Testis (tissue), 3 donors: ENCODE results near the gene MFSD6. TPM values are rescaled to one million over a fixed set of nuclear protein-coding genes. Genes with fewer than 3 reads are reported as not detected.

Source experiments
- DNase-seq: peaks from one replicate; pipeline ENCODE4 v3.0.0-alpha.2; 2019
- H3K27ac ChIP-seq, 2 donors: fragments of 200-600 bp; sonication (generic); one replicate each; pipeline ENCODE4 v1.5.1; 2019
- H3K27me3 ChIP-seq: fragments of 200-600 bp; sonication (generic); one replicate; pipeline ENCODE4 v1.5.1; 2019
- H3K36me3 ChIP-seq: fragments of 200-600 bp; sonication (generic); one replicate; pipeline ENCODE4 v1.5.1; 2017; ENCODE audit warnings: low read depth; ENCODE audit errors: missing control alignments
- H3K4me1 ChIP-seq: fragments of 200-600 bp; sonication (generic); one replicate; pipeline ENCODE4 v1.5.1; 2019
- H3K4me3 ChIP-seq, 2 donors: fragments of 200-600 bp; sonication (generic); one replicate each; pipeline ENCODE4 v1.5.1; 2017 to 2019
- H3K9me3 ChIP-seq: fragments of 200-600 bp; sonication (generic); one replicate; pipeline ENCODE4 v1.5.1; 2017
- CTCF ChIP-seq, 3 experiments: fragments of 450-650 bp in 2 of 3; fragments of 200-600 bp in 1 of 3; sonication (generic) in 1 of 3; IDR thresholded peaks; one replicate each; pipeline ENCODE4 v1.5.1; 2016 to 2019; ENCODE audit warnings: antibody characterized with exemption in 3 of 3, mild to moderate bottlenecking in 2 of 3, moderate library complexity in 1 of 3
- POLR2A ChIP-seq: fragments of 450-650 bp; IDR thresholded peaks from one replicate; pipeline ENCODE4 v1.6.1; 2017; ENCODE audit warnings: antibody characterized with exemption, mild to moderate bottlenecking, moderate library complexity
- WGBS, 2 donors: methylation state at CpG; one replicate each; pipeline ENCODE4 v1.1.5; 2018; 5-methylcytosine and 5-hydroxymethylcytosine counted together
- intact Hi-C: fragments of 100-400 bp; cut with DNase I; formaldehyde crosslinking; loops from one replicate; pipeline ENCODE4 v1.15.1; 2023; ENCODE audit warnings: low total_unique reads
- polyA plus RNA-seq: library from polyadenylated mRNA; stranded (reverse); fragments of 350-450 nt; fragmentation: Illumina TruSeq; extraction: RNeasy Lipid Tissue Mini Kit (QIAGEN cat#74804); gene quantifications from one replicate; pipeline ENCODE4 v1.2.3, GENCODE V29; 2014; ENCODE audit warnings: low read depth, low replicate concordance; ENCODE audit not compliant: insufficient read depth
- total RNA-seq, 2 donors: library from RNA; depleted of rRNA; stranded (reverse); fragments of >200 nt; gene quantifications; one replicate each; pipeline ENCODE4 v1.2.3, GENCODE V29; 2016

Gene MFSD6
- total and polyA plus RNA-seq, 3 donors from 2014 or later: 15.0 to 47.3 (median 29.9) TPM

DNA sequence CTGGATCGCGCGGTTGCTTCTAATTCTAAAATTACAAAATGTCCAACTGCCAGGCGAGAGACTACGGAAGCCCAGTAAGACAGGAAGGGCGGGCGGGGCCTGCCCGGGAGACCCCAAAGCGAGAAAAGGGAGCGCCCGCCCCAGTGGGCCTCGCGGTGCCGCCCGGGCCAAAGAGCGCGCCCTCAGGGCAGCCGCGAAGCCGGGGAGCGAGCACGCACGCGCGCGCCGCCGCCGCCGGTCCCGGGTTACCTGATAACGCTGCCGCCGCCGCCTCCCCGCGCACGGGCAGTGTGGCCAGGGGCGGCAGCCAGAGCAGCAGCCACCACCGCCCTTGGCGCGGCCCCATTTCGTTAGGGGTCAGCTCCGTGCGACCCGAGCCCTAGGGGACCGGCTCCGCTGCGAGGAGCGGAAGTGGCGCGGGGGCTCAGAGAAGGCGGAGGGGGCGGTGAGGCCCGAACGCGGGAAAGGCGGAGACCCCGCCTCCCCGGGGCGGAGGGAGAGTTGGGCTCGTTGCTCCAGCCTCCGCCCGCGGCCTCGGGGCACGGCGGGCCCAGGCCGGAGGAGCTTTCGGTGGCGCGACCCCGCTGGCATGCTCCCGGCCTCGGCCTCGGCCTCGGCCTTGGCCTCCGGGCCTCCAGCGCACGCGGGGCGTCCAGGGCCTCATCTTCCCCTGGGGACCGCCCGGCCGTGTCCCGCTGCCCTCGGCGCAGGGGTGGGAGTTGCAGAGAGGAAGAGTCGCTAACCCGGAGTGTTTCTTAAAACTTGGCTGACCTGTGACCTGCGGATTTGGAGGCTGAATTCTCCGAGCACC, 126.4 kb downstream of the MFSD6 start, which contains the start of gene NEMP2:
TSS of gene NEMP2 (minus strand) at position 413 of the 811 bp plus-strand sequence. CDS start at position 346, 67 bp downstream.
- no peaks in the 10 kb centered on the region for H3K36me3 ChIP-seq
- intact Hi-C loops: no loop called here
- no peak for TF ChIP-seq CTCF (IDR thresholded peaks at IDR 0.05)
- TF ChIP-seq POLR2A: no peak
- peaks cover 5% of the 10 kb centered on the region for H3K4me1 ChIP-seq
- H3K27me3 ChIP-seq: no peaks in the 10 kb centered on the region
- H3K27ac ChIP-seq: peak within 1 kb of the TSS; percentile 97 to 99
- DNase-seq: peak; percentile 87
- WGBS, 2 donors: 0 to 1% methylated on average over 36 to 92 of the region's 92 CpGs
- peak within 1 kb of the TSS; percentile 82 to 87 for H3K4me3 ChIP-seq
- H3K9me3 ChIP-seq: no peaks in the 10 kb centered on the region

GRCh38 chr2:190535121-190535439, 126.9 kb downstream of the MFSD6 start:
- Histone ChIP-seq H3K4me3 (peak overlapping the region; percentile 82 to 87), H3K27ac (peak overlapping the region; percentile 97 to 99), H3K27me3 (no peaks in the 10 kb centered on the region), H3K36me3 (no peaks in the 10 kb centered on the region), H3K4me1 (peaks cover 5% of the 10 kb centered on the region), H3K9me3 (no peaks in the 10 kb centered on the region)
- no peak for DNase-seq
- WGBS, 2 donors: 0 to 1% methylated on average over 7 of the region's 7 CpGs
- intact Hi-C loops: no loop called here
- TF ChIP-seq CTCF (IDR thresholded peaks at IDR 0.05): no peak

DNA sequence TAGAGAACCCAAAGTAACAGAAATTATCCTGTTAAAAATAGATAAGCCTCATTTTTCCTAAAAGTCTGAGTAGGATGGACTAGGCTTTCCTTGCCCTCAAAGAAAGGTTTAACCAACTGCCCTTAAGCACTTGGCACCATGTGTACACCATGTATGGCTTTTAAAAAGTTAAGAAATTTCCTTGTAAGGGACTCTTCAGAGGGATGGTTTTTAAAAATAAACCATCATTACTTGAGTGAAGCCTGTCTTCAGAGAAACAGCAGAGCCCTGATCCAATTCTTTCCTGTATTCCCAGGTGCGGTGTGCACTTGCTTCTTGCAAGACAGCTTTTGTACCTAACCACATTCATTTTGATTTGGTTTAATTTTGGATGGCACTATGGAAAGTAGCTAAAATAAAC, 127.4 kb downstream of the MFSD6 start:
- TF ChIP-seq CTCF (IDR thresholded peaks at IDR 0.05) (no peak), POLR2A (no peak)
- peaks cover 5% of the 10 kb centered on the region for H3K4me1 ChIP-seq
- H3K9me3 ChIP-seq: no peaks in the 10 kb centered on the region
- intact Hi-C loops: no loop called here
- DNase-seq: no peak
- no peaks in the 10 kb centered on the region for H3K36me3 ChIP-seq
- 50 to 73% methylated on average over 1 of the region's 1 CpG for WGBS, 2 donors
- H3K27ac ChIP-seq: peak overlapping the region; percentile 97 to 99
- H3K4me3 ChIP-seq: peak overlapping the region; percentile 82 to 87
- H3K27me3 ChIP-seq: no peaks in the 10 kb centered on the region

DNA sequence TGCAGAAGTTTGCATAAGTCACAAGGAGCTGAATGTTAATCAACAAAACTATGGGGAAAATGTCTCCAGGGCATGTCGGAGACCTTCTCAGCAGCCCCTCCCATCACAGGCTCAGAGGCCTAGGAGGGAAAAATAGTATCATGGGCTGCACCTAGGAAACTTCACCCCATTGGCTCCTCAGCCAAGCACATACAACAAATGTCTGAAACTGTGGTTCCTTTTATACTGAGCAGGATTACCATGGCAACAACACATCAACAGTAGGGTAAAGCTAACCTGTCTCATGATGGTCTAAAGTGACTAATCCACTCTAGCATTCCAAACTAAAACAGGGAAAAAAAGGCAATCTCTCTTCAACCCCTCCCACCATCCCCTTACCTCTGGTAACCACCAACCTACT, 129.6 kb downstream of the MFSD6 start:
- TF ChIP-seq POLR2A (no peak), CTCF (IDR thresholded peaks at IDR 0.05) (no peak)
- Histone ChIP-seq H3K4me1 (peaks cover 4% of the 10 kb centered on the region), H3K36me3 (no peaks in the 10 kb centered on the region), H3K9me3 (no peaks in the 10 kb centered on the region), H3K27me3 (no peaks in the 10 kb centered on the region), H3K4me3 (no peak overlapping the region), H3K27ac (no peak overlapping the region)
- WGBS, 2 donors: 87 to 92% methylated on average over 1 of the region's 1 CpG
- intact Hi-C loops: no loop called here
- DNase-seq: no peak

GRCh38 chr2:190538201-190538600, 130.0 kb downstream of the MFSD6 start:
- H3K27ac ChIP-seq: no peak overlapping the region
- no peaks in the 10 kb centered on the region for H3K9me3 ChIP-seq
- no peaks in the 10 kb centered on the region for H3K4me1 ChIP-seq
- H3K4me3 ChIP-seq: no peak overlapping the region
- no peak for TF ChIP-seq CTCF (IDR thresholded peaks at IDR 0.05)
- no peak for TF ChIP-seq POLR2A
- intact Hi-C loops: no loop called here
- H3K27me3 ChIP-seq: no peaks in the 10 kb centered on the region
- DNase-seq: no peak
- no peaks in the 10 kb centered on the region for H3K36me3 ChIP-seq
